Thoracic aorta (tissue), 2 donors: ENCODE measurements around the gene POU2AF3. TPM values are rescaled to one million over a fixed set of nuclear protein-coding genes. Genes with fewer than 3 reads are reported as not detected.

ENCODE experiments used
- ATAC-seq: fragments of 150-250 bp; one replicate; pipeline ENCODE4 v1.8.0; 2017; ENCODE audit warnings: low read depth; ENCODE audit not compliant: insufficient number of reproducible peaks, low FRiP score
- DNase-seq: peaks from one replicate; pipeline ENCODE4 v3.0.0-alpha.2; 2020; ENCODE audit warnings: low spot score
- H3K27ac ChIP-seq, 2 donors: fragments of 200-600 bp; sonication (generic); 1 replicate in 1 of 2; 2 replicates in 1 of 2; pipeline ENCODE4 v1.5.1; 2016; ENCODE audit warnings: mild to moderate bottlenecking in 2 of 2, moderate library complexity in 2 of 2
- H3K27me3 ChIP-seq: fragments of 200-600 bp; sonication (generic); replicated peaks from 2 replicates; pipeline ENCODE4 v1.6.0; 2016; ENCODE audit warnings: mild to moderate bottlenecking; ENCODE audit not compliant: insufficient read depth
- H3K36me3 ChIP-seq: fragments of 200-600 bp; sonication (generic); one replicate; pipeline ENCODE4 v1.5.1; 2016
- H3K4me1 ChIP-seq, 2 donors: fragments of 200-600 bp; sonication (generic); 1 replicate in 1 of 2; 2 replicates in 1 of 2; pipeline versions ENCODE4 v1.5.1 to v1.6.0; 2016; ENCODE audit warnings: low read depth in 2 of 2, mild to moderate bottlenecking in 1 of 2; ENCODE audit not compliant: control insufficient read depth in 1 of 2
- H3K4me3 ChIP-seq: fragments of 200-600 bp; sonication (generic); 2 replicates; pipeline ENCODE4 v1.5.1; 2016; ENCODE audit warnings: mild to moderate bottlenecking
- H3K9me3 ChIP-seq: fragments of 200-600 bp; sonication (generic); 2 replicates; pipeline ENCODE4 v1.5.1; 2016
- CTCF ChIP-seq: fragments of 200-600 bp; sonication (generic); IDR thresholded peaks from one replicate; pipeline ENCODE4 v1.5.1; 2019; ENCODE audit warnings: antibody characterized with exemption
- total RNA-seq, 2 donors: library from RNA; depleted of rRNA; stranded (reverse); fragments of >200 nt; gene quantifications; one replicate each; pipeline versions ENCODE4 v1.1.0 to v1.2.3, GENCODE V29; 2016

Gene POU2AF3
- total RNA-seq, 2 donors from 2014 or later, result 1.7 TPM; not detected in 1

DNA sequence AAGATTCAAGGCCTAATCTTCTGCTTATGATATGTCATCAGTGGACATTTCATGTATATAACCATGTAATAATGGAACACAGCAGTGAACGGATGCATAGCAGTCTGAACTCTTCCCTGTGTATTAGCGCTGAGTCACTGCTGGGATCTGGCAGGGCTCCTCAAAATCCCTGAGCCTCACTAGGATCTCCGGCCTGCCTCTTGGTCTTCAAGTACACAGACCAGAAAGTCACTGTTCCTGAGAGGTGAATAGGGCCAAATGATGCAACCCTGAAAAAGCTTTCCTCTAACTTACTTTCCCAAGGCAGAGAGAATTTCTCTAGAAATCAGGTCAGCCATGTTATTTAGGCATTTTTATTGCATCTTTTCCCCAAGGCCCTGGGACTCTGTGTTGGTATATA is 45.7 kb downstream of the POU2AF3 start:
- H3K4me1 ChIP-seq, result no peaks in the 10 kb centered on the region
- no peaks in the 10 kb centered on the region for H3K36me3 ChIP-seq
- H3K9me3 ChIP-seq, result no peaks in the 10 kb centered on the region
- peak overlapping the region in 1 of 2 donors; percentile 13 for H3K27ac ChIP-seq
- no peak for TF ChIP-seq CTCF
- ATAC-seq (peak; percentile 62), DNase-seq (no peak)
- H3K4me3 ChIP-seq, result no peak overlapping the region
- H3K27me3 ChIP-seq, result no peaks in the 10 kb centered on the region

DNA sequence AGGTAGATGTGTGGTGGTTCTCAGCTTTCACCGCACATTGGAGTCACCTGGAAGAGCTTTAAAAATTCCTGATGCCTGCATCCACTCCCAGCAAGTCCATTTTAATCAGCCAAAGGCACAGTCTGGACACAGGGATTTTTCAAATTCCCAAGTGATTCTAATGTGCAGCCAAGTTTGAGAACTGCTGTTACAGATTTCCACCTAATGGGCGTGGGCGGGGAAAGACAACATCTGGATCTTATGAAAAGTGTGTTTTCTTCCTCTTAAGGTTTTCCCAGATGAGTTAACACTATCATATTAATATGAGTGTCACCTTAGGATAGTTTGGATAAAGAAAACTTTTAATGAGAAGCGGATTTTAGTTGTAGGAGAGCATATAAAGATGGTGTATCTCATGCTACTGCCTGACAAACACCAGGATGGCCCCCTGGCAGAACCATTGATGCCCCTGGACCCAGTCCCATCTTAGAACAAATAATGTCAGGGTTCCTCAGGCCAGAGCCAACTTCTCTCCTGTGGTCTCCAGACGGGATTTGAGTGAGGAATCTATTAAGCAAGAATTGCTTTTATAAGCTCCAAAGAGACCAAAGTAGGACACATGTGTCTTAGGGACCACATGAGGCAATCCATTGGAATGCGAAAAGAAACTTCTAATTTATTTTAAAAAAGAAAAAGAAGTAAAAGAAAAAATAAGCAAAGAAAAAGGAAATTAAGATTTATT is 48.8 kb downstream of the POU2AF3 start:
- no peak overlapping the region for H3K4me3 ChIP-seq
- peaks cover 0 to 9% of the 10 kb centered on the region in 2 donors for H3K4me1 ChIP-seq
- no peak for ATAC-seq
- H3K27me3 ChIP-seq, result no peaks in the 10 kb centered on the region
- H3K27ac ChIP-seq, result no peak overlapping the region
- H3K36me3 ChIP-seq, result no peaks in the 10 kb centered on the region
- no peaks in the 10 kb centered on the region for H3K9me3 ChIP-seq
- DNase-seq, result no peak
- TF ChIP-seq CTCF, result no peak

- Histone ChIP-seq H3K4me1 (peaks cover 0 to 12% of the 10 kb centered on the region in 2 donors), H3K4me3 (no peak overlapping the region), H3K36me3 (no peaks in the 10 kb centered on the region), H3K9me3 (no peaks in the 10 kb centered on the region), H3K27ac (no peak overlapping the region), H3K27me3 (no peaks in the 10 kb centered on the region)
- ATAC-seq (no peak), DNase-seq (no peak)
- no peak for TF ChIP-seq CTCF
These were observed 49.4 kb downstream of the POU2AF3 start for GRCh38 chr11:111347723-111348115.

DNA sequence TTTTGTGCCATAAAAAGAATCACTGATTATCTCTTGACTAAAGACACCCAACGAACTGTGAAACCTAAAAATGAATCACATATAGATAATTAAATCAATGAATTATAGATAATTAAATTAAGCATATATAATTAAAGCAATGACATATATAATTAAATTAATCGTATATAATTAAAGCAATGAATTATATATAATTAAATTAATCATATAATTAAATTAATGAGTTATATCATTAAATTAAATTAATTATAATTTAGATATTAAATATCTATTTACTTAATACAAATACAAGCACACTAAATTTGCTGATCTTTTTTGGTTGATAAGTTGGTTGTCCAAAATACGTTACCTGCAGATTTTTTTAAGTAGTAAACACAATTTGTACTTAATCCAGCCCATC is 49.8 kb downstream of the POU2AF3 start:
- DNase-seq, result no peak
- TF ChIP-seq CTCF, result no peak
- Histone ChIP-seq H3K4me3 (no peak overlapping the region), H3K27ac (no peak overlapping the region), H3K36me3 (no peaks in the 10 kb centered on the region), H3K9me3 (no peaks in the 10 kb centered on the region), H3K27me3 (no peaks in the 10 kb centered on the region), H3K4me1 (peaks cover 0 to 12% of the 10 kb centered on the region in 2 donors)
- ATAC-seq, result no peak

GRCh38 chr11:111349191-111349695 is 50.9 kb downstream of the POU2AF3 start:
- H3K9me3 ChIP-seq, result no peaks in the 10 kb centered on the region
- no peaks in the 10 kb centered on the region for H3K27me3 ChIP-seq
- no peak for DNase-seq
- ATAC-seq, result no peak
- peaks cover 0 to 12% of the 10 kb centered on the region in 2 donors for H3K4me1 ChIP-seq
- TF ChIP-seq CTCF, result no peak
- no peak overlapping the region for H3K27ac ChIP-seq
- H3K4me3 ChIP-seq, result no peak overlapping the region
- H3K36me3 ChIP-seq, result no peaks in the 10 kb centered on the region
